CMK (cell line): ENCODE measurements around the gene CNTN4.

ENCODE experiments used
- DNase-seq: peaks from one replicate; pipeline ENCODE4 v3.0.0-alpha.2; 2010; ENCODE audit warnings: low read depth

Gene CNTN4

GRCh38 chr3:3105815-3106214 is 1007.1 kb downstream of the CNTN4 start:
- DNase-seq, result no peak

DNA sequence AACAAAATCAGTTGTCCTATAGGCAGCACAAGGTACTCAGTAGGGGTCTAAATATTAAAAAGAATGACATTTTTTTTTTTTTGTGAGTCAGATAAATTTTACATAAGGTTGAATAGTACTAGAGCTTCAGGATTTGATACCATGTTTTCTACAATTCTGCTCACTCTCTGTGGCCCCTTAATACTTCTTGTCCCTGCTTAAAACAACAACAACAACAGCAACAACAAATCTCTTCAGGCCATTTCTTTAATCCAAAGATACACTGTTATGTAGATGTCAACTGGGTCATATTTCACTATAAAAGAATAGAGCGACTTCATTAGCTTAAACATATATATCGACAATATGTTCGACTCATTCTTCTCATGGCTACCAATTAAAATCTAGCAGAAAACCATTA is 1008.5 kb downstream of the CNTN4 start:
- DNase-seq, result no peak
